ENCODE results near the gene GIN1.
"Not testable (repeated sequence)": the region's sequence is repeated elsewhere in the genome, so short reads cannot be mapped to it uniquely, and the experiment has no call there.

GIN1 gene, protein sequence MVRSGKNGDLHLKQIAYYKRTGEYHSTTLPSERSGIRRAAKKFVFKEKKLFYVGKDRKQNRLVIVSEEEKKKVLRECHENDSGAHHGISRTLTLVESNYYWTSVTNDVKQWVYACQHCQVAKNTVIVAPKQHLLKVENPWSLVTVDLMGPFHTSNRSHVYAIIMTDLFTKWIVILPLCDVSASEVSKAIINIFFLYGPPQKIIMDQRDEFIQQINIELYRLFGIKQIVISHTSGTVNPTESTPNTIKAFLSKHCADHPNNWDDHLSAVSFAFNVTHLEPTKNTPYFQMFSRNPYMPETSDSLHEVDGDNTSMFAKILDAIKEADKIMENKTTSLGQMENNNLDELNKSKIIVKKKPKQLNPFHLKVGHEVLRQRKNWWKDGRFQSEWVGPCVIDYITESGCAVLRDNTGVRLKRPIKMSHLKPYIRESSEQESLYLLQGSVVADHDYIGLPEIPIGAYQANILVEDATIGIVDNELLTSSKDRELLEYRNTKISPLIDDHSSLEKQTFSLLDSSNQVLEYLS

DNA sequence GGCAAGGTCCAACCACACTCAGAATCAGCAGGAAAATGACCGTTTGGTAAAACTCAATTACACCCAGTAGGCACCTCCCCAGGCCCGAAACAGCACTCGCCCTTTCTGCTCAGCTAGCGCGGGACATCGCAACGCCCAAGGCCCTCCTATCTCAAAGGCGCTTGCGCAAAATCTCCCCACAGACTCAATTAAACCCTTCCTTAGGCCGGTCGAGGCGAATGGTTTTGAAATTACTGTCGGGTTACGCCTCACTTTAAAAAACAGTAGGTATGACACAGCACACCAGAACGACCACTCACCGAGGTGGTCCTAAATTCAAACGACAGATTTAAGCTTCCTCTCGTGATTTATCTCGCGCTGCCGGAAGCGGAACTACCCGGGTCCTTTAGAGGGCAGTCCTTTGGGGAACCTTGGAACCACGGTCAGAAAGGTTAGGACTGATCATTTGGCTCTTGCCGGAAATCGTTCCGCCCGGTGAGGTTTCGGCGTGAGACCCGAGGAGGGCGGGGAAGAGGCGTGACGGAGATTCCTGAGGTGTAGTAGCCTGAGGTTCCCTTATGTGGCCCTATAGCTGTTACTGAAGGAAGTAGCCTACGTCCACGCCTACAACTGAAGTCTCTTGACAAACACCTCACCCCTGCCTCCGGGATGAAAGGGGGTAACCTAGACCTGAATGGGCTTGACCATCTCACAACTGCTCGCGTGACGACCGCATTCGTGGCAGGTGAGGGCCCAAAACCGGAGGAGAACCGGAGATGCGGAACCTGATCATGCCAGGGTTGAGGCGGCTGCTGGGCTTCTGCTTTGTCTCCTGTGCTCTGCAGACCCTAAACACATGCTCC is at the start of gene GIN1, which contains the start of gene PPIP5K2:
Gene GIN1 (minus strand): TSS at position 374 of the 842 bp plus-strand sequence. CDS start 11,431 bp downstream, outside the sequence.
Gene PPIP5K2 (plus strand): TSS at position 537 of the 842 bp plus-strand sequence. CDS start 9,289 bp downstream, outside the sequence.
- peak; percentile 97 for DNase-seq

DNA sequence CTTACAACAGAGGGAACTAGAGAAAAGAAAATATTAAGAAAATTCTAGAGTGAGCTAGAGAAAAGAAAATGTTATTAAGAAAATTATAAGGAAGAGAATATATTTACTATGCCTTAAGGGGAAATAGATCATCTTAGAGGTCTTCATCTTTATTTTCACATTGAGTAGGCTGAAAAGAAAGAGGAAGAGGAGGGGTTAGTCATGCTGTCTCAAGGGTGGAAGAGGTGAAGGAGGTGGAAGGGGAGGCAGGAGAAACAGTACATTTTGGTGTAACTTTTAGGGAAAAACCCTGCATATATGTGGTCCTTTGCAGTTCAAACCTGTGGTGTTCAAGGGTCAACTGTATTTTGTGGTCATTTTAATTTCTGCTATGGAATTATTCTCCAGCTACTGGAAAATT is 46.8 kb upstream of the GIN1 start:
- DNase-seq, result no peak

DNA sequence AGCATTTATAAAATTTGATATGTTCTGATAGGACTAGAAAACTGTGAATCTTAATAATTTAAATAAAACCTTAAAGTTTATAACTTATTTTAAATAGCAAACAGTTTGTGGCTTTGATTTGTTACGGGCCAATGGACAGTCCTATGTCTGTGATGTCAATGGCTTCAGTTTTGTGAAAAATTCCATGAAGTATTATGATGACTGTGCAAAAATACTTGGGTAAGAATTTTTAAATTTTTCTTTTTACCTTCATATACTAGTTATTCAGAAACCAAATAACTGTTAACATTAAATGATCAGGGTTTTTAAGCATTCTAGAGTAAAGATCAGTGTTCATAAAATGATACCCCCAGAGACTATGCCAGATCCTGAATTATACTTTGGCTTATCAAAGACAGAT is 31.2 kb upstream of the GIN1 start:
- no peak for DNase-seq

DNA sequence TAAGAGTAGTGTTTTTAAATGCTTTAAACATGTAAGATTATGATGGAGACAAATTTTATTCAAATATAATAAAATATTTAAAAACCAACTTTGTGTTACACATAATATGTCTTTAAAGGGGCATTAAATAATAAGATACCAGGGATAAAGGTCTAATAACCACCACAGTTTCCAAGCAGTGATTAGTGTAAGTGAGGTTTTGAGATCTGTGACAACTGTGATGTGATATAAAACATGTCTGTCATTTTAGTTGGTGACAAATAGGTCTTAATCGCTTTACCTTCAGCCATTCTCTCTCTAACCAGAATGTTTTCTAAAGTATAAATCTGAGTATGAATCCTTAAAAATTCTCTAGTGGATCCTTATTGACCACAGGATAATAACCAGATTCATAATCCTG is 28.3 kb upstream of the GIN1 start:
- no peak for DNase-seq

DNA sequence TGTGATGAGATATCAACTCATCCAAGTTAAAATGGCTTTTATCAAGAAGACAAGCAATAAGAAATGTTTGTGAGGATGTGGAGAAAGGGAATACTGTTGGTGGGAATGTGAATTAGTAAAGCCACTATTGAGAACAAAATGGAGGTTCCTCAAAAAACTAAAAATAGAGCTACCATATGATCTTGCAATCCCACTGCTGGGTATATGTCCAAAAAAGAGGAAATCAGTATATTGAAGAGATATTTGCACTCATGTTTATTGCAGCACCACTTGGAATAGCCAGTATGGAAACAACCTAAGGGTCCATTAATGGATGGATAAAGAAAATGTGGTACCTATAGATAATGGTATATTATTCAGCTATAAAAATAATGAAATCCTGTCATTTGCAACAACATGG is 25.3 kb upstream of the GIN1 start:
- DNase-seq, result no peak

DNA sequence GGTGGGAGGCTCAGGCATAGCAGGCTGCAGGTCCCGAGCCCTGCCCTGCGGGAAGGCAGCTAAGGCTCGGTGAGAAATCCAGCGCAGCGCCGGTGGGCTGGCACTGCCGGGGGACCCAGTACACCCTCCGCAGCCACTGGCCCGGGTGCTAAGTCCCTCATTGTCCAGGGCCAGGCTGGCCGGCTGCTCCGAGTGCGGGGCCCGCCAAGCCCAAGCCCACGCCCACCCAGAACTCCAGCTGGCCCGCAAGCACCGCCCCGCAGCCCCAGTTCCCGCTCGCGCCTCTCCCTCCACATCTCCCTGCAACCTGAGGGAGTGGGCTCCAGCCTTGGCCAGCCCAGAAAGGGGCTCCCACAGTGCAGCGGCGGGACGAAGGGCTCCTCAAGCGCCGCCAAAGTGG is 22.2 kb upstream of the GIN1 start:
- not testable (repeated sequence) for DNase-seq

DNA sequence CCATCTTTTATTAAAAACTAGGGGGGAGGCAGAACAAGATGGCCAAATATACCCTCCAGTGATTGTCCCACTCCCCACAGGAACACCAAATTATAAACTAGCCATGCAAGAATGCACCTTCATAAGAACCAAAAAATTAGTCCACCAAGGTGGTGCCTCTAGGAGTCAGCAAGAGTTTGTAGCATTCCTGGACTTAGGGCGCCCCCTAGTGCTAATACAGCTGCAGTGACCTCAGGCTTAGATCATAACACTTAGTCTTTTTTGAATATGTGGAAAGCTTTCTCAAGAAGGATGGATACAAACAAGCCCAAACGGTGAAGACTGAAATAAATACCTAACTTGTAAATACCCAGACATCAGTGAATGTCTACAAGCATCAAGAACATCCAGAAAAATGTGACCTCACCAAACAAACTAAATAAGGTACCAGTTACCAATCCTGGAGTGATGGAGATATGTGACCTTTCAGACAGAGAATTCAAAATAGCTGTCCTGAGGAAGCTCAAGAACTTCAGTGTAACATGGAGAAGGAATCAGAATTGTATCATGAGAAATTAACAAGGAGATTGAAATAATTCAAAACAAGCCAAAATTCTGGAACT is 19.4 kb upstream of the GIN1 start:
- DNase-seq, result peak; percentile 62

DNA sequence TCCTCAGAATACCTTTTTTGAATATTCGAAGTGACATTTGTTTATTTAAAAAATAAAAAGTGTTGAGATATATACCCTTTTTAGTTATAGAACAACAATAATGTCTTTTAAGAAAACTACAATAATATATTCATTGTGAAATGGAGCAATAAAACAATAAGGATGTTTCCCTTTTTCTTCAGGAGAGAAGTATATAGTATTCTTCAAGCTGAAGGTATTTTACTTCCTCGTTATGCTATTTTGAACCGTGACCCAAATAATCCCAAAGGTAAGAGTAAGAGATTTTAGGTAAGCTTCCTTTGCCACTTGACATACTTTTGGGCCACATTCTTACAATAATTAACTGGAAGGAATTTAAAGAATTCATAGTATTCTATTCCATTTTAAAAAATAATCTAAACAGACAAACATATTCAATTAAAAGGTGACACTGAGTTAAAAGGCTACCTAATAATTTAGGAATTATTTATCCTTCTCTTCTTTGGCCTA is 18.3 kb upstream of the GIN1 start:
- no peak for DNase-seq

DNA sequence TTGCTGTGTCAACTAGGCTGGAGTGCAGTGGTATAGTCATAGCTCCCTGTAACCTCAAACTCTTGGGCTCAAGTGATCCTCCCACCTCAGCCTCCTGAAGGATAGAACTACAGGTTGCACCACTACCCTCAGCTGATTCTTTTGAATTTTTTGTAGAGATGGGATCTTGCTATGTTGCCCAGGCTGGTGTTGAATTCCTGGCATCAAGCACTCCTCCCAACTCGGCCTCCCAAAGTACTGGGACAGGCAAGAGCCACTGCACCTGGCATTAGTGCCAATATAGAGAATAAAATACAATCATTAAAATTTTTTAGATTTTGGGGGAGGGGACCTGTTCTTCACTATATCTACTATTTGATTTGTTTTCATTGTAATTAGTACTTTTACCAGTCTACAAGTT is 15.5 kb upstream of the GIN1 start:
- no peak for DNase-seq

DNA sequence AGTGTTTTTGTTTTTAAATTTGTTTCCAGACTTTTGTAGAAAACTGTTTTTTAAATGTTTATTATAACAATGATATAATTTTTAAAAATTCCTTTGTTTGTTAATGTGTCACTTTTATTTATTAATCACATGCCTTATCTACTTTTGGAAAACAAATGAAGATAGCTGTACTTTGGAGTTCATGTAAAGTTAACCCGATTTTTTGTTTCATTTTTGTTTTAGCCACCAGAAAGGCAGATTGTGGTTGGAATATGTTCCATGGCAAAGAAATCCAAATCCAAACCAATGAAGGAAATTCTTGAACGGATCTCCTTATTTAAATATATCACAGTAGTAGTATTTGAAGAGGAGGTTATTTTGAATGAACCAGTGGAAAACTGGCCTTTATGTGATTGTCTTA is 13.3 kb upstream of the GIN1 start:
- no peak for DNase-seq

DNA sequence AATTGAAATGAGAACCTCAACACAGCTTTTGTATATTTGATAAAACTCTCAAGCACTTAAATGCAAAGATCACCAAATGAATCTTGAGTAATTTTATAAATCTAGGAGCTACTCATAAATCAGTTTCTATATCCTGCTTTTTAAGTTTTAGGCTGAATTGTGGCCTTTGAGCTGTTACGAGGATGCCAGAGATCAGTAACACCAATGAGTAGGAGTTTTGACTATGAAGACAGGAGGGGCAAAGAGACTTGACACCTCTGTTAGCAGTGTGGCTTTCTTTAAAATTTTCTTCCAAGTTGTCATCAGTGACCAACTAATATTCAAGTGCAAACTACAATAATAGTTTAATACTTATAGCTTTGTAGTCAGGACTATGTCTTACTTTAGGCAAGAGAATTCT is 12.7 kb upstream of the GIN1 start:
- no peak for DNase-seq

DNA sequence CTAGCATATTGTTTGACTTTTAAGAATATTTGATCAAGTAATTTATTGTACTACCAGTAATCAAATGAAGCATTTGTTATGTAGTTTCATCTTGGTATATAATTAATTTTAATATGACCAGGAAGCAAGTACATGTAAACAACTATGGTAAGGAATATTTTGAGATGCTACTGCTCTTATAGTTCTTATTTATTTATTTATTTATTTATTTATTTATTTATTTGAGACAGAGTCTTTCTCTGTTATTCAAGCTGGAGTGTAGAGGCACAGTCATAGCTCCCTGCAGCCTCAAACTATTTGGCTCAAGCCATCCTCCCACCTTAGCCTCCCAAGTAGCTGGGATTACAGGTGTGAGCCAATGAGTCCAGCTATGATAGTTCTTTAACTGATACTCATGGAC is 8.3 kb upstream of the GIN1 start:
- DNase-seq, result no peak

DNA sequence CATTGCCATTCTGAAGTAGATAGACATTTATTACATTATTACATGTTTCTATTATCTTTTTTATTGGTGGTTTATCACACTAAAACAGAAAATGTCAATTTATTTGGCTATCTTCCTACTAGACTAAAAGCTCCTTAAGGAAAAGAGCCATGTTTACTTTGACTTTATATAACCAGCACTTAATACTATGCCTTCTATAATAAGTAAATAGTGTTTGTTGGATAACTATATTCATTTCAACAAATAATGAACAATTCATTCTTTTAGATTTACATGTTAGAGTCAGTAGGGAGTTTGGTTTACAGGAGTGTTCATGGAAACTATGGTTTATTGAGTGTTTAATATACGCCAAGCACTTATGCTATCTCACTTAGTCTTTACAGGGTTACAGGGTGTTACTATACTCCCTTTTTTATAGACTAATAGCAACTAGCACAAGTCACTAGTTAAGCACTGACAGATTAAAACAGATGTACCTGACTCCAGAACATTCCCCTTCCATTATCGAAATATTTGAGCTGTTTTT is 7.4 kb upstream of the GIN1 start:
- DNase-seq, result no peak

DNA sequence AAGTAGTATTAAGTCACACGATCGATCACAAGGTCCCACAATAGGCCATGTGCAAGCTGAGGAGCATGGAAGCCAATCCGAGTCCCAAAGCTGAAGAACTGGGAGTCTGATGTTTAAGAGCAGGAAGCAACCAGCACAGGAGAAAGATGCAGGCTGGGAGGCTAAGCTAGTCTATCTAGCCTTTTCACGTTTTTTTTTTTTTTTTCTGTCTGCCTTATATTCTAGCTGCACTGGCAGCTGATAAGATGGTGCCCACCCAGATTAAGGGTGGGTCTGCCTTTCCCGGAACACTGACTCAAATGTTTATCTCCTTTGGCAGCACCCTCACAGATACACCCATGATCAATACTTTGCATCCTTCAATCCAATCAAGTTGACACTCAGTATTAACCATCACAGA is 6.6 kb upstream of the GIN1 start:
- DNase-seq, result no peak

DNA sequence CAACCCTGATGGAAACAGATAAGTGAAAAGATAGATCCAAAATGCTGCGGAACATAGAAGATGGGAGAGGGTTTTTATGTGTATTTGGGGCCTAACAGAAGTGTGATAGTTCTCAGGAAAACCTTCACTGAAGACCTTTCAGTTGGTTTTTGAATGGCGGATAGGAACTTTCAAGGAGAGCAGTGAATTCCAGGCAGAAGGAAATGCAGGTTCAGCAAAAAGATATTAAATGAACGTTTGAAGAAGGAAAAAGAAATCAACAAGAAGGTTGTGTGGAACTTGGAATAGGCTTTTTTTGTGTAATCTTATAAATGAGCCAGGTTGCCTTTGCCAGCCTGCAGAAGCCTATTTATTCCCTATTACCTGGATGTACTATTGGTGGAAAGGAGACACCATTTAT is 2.3 kb upstream of the GIN1 start:
- no peak for DNase-seq

DNA sequence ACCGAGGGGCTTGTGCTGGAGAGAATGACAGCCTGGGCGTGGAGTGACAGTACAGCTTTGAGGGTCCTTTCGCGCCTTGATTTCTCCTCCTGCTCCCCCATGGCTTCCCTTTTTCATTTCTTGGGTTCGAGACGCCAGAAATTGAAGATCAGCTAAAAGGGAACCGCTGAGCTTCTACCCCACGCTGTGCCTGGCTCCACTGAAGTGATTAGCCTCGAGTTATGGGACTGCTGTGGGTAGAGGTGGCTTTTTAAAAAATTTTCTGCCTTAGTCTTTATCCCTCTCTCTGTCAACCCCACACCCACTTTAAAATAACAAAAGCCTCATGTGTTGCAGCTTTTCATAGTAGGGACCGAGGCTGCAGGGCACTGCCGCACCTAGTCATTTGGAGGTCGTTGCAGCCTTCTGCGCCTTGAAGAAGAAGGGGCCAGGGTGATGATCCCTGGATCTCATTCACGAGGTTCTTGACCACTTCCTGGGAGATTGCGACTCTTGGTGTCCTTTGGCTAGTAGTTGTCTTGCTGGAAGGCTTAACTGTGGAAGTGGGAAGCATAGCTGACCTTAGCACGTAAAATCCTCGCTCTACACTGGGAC is 766 bp upstream of the GIN1 start:
- DNase-seq, result no peak

DNA sequence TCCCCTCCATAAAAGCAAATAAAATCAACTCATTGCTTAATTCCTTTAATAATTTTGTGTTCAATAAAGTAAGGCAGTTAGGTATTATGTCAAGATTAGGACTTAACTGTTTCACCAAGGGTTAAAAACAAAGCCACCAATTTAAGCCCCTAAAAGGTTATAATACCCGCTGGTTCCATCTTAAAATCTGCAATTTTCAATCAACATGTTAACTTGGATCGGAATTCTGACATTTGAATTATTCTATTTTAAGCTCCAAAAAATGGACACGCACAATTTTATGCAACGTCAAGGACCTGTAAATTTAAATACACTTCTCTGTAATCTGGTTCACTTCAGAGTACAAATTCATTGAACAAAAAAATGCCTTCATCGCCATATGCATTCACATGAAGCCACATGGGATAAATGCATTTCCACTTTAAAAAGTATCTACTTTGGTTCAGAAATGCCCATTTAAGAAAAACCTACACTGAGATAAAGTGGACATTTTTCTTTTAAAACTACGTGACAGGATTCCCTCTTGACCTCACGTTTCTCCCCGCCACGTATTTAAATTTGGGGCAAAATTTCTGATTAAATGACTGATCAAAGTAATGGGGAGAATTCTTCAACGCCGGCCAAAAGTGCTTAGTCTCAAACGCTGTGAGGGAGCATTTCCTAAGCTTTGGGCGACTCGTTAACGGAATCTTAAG is 721 bp downstream of the GIN1 start:
- no peak for DNase-seq

DNA sequence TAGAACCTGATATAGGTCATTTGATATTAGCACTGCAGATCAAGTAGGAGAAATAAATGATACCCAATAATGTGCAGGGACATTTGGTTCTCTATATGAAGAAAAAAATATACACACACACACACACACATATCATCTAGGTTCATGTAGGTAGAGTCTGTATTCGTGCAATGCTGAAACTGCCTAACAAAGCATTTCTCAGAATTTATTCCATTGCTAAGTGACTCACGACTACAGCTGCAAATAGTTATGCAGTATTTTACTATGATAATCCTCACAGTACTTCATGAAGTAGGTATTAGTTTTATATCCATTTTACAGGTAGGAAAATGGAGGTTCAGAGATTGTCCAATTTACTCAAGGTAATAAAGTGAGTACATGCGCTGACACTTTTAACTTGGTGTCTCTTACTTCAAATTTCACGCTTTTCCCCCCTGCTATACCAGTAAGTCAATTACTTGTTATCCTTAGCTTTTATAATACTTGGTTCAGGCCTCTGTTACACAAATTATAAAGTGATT is 2.4 kb downstream of the GIN1 start:
- DNase-seq, result no peak

DNA sequence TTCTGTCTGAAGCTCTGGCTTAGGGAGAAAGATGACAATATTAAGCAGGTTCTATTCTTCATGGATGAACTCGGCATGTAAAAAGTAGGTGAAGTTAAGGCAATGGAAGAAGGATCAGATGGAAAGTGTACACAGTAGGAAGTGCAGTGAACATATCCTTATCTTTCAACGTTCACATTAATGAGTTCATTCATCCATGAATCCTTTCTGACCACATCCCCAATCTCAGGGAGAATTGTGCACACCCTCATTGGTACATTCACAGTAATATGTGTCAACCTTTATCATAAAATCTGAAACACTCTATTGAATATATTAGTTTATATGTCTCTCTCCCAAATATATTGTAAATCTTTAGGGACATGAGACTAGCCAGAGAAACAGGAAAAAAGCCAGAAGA is 5.5 kb downstream of the GIN1 start:
- DNase-seq, result no peak

DNA sequence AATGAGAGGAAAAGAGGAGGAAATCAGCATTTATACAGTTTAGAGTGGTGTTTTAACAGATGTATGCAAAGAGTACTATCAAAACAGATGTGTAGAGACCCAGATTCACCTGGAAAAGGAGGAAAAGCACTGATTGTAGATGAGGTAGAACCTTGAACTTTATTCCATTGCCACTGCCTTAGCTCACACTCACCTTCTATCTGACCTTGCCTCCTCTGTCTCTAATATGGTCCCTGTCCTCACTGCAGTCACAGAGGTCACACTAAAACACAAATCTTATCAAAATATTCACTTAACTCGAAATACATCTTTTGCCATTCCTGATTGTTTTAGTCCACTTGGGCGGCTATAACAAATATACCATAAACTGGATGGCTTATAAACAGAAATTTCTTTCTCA is 7.0 kb downstream of the GIN1 start:
- no peak for DNase-seq

DNA sequence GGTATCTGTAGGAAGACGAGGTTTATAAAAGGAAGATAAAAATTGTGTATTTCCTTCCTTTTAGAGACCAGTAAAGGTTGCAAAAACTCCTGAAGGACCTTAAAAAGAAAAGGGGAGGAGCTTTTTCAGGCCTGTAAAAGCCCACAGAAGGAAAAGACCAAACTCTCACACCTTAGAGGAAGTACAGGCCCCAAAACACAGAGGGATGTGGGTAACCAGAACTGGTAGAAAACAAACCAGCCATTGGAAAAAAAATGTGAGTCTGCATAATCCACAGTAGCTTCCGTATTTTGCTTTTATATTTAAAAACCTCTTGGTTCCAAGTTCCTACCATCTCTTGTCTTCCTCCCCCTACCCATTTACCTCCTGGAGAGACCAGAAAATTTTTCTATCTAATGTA is 8.5 kb downstream of the GIN1 start:
- DNase-seq, result no peak

DNA sequence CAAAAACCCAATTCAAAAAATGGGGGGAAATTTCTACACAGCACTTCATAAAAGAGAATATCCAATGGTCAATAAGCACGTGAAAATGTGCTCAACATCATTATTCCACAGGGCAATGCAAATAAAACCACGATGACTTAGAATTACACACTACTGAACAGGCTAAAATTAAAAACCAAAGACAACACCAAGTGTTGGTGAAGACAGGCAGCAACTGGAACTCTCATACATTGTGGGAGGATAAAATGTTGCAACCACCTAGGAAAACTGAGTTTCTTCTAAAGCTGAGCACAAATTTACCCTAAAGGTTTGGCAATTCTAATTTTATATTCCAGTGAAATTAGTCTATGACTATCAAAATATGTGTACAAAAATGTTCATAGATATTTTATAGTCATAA is 9.5 kb downstream of the GIN1 start:
- no peak for DNase-seq

Measured in NCI-H345 (cell line).